Fibroblast of upper back skin (primary cell): ENCODE results near the gene SERPINA1.
A peak's percentile ranks its signal among the peaks of the same experiment; 100 is the strongest.

Experiments used
- DNase-seq: peaks from one replicate; pipeline ENCODE4 v3.0.0-alpha.2; 2013

SERPINA1 gene

DNA sequence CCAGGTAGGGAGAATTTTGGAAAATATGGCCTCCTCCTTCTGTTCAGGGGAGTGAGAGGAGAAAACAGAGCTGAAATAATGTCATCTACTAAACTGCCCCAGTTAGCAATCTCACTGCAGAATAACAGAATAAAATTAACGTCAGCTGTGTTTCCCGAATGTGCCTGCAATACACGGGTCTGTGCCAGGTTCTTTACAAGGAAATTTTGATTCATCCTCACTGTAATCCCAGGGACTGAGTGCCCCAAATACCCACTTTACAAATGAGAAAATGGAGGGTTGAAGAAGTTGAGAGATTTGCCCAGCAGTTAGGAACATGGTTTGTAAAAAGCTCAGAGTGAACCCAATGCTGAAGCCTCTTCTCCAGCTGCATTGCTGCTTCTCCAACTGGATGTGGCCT, 44.0 kb downstream of the SERPINA1 start:
- no peak for DNase-seq

- DNase-seq: no peak
Observed at GRCh38 chr14:94343238-94344005, 45.0 kb downstream of the SERPINA1 start.

GRCh38 chr14:94342334-94342934, 46.0 kb downstream of the SERPINA1 start:
- peak; percentile 100 for DNase-seq

DNA sequence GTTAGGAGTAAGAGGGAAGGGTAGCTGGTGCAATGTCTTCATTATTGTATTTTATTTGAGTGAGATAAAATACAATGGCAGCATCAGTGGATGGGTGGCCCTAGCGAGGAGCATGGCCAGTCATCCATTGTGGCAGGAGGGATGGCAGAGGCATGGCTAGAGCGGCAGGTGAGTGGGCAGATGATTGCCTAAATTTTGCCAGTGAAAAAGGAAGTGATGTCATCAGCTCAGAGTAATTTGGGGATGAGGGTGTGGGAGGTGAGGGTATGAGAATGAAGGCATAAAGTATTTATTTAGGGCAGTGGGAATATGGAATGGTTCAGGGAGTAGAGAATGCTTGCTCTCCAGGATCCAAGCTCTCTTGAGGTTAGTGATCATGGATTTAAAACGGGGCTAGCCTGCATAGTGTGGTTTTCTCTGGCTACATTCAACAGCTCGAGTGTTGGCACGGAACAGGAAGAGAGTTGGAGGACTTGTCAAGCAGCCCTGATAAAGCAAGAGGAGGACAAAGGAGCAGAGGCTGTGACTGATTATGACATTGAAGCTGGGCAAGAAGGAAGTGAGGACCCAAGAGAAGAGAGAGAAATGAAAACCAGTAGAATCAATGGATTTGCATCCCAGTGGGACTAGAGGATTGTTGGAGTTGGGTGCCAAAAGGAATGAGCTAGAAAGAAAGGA, 46.6 kb downstream of the SERPINA1 start:
- no peak for DNase-seq

GRCh38 chr14:94340533-94340932, 47.9 kb downstream of the SERPINA1 start:
- DNase-seq: no peak

DNA sequence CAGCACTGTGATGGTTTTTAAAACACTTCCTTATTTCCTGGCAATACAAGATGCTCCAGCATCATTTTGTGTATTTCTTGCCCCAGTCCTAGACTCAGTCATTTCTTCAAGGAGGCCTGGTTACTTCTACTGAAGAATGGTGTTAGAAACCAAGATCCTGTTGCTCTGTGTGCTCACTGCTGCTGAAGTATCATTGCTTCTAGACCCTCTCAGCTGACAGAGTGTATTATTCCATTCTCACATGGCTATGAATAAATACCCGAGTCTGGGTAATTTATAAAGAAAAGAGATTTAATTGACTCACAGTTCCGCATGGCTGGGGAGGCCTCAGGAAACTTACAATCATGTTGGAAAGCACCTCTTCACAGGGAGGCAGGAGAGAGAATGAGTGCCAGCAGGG, 50.4 kb downstream of the SERPINA1 start:
- no peak for DNase-seq

- peak; percentile 49 for DNase-seq
Observed at GRCh38 chr14:94337274-94337673, 51.1 kb downstream of the SERPINA1 start.

DNA sequence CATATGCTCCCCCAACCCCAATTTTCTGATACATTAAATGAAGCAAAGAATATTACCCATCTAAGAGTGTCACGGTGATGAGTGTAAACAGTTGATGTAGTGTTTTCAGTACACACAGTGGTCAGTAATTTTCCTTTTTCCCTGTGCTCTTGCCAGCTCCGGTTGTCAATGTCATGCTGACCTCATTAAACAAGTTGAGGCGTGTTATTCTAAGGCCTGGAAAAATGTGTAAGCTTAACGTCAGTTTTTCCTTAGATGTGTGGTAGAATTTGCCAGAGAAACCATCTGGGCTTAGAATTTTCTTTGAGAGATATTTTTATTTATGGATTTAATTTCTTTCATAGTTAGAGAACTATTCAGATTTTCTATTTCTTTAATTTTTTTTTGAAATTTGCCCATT, 53.5 kb downstream of the SERPINA1 start:
- DNase-seq: no peak

DNA sequence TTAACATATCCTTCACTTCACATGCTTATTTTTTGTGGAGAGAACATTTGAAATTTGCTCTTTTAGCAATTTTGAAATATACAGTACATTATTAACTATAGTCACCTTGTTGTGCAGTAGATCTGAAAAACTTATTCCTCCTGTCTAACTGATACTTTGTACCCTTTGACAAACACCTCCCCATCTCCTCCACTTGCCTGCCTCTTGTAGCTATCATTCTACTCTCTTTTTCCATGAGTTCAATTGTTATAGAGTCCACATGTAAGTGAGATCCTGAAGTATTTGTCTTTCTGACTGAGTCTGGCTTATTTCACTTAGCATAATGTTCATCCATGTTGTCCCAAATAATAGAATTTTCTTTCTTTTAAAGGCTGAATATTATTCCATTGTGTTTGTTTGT, 55.8 kb downstream of the SERPINA1 start:
- DNase-seq: no peak

GRCh38 chr14:94332063-94332583, 56.3 kb downstream of the SERPINA1 start:
- DNase-seq: no peak

- no peak for DNase-seq
Observed at GRCh38 chr14:94331462-94331861, 56.9 kb downstream of the SERPINA1 start.

GRCh38 chr14:94330857-94331256, 57.5 kb downstream of the SERPINA1 start:
- DNase-seq: no peak

DNA sequence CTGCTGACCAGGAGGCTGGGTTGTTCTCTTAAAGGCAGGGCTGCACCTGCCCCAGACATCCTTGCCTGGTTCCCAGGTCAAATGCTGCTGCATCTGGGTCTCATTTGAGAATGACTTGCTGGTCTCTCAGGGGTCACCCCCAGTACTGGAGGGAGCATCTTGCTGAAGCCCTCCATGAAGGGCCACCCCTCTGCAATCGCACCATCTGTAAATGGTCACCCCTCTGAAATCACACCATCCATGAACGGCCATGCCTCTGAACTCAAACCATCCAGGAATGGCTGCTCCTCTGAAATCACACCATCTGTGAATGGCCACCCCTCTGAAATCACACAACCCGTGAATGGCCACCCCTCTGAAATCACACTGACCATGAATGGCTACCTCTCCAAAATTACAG, 58.0 kb downstream of the SERPINA1 start:
- no peak for DNase-seq

DNA sequence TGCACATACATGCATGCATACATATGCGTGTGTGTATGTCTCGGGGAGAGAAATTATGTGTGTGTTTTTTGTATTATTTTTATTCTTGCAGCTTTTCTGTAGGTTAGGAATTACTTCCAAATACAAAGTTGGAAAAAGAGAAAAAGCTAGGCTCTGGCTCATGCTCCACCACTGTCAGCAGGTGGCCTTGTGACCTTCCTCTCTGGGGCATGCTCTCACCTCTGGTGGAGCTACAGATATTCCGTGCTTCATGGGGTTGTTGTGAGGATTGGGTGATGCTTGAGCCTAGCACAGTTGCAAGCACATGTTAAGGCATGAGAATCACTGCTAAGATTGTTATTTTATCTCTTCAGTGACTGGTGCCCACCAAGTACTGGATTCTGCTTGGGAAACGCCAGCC, 58.5 kb downstream of the SERPINA1 start:
- DNase-seq: no peak

- DNase-seq: no peak
Observed at GRCh38 chr14:94328196-94328595, 60.2 kb downstream of the SERPINA1 start.
